ENCODE results near the gene TBX18. TPM values are rescaled to one million over a fixed set of nuclear protein-coding genes. Genes with fewer than 3 reads are reported as not detected.

TBX18 gene
- total RNA-seq, 1 experiment from 2014 or later: 14.4 TPM

DNA sequence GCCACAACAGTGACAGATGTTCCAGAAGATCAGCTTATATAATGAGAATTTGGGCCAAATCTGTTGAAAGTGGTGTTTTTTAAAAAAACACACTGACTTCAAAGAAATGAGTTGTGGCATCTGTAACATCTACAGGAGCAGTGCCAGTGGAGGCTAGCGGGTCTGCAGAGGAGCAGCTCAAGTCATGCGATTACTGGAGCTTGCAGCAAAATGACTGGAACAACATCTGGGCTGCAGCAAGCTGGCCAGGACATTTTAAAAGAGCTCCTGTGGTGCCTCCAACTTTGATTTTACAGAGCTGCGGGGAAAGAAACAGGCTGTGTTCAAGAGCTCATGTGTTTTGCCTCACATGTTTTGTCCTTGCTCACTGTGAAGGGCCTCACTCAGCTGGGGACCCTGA is 57.2 kb downstream of the TBX18 start:
- no peaks in the 10 kb centered on the region for H3K36me3 ChIP-seq (ENCODE audit: control insufficient read depth in 1 of 2, insufficient read depth in 2 of 2, low read length in 2 of 2)
- ChIA-PET POLR2A (no interaction called here), RAD21 (ENCODE audit: low non-redundant PET in 1 of 2, low total read pairs in 2 of 2, uncharacterized antibody in 2 of 2, unreplicated experiment in 2 of 2) (no interaction called here), CTCF (no interaction called here)
- H3K4me1 ChIP-seq (ENCODE audit: control insufficient read depth in 1 of 2, insufficient read depth in 2 of 2, low read length in 2 of 2): no peaks in the 10 kb centered on the region
- no peak for TF ChIP-seq EZH2 (IDR thresholded peaks at IDR 0.05)
- TF ChIP-seq FOSL1 (IDR thresholded peaks at IDR 0.05; ENCODE audit: low read depth): no peak
- TF ChIP-seq EZH2phosphoT487 (IDR thresholded peaks at IDR 0.05; ENCODE audit: borderline replicate concordance): no peak
- TF ChIP-seq SRF (IDR thresholded peaks at IDR 0.05; ENCODE audit: low read depth): no peak
- no peak for TF ChIP-seq RAD21 (IDR thresholded peaks at IDR 0.05; ENCODE audit: low read depth)
- no peak for TF ChIP-seq ELF1 (IDR thresholded peaks at IDR 0.05; ENCODE audit: borderline replicate concordance, low read depth)
- TF ChIP-seq, protein P1, sequence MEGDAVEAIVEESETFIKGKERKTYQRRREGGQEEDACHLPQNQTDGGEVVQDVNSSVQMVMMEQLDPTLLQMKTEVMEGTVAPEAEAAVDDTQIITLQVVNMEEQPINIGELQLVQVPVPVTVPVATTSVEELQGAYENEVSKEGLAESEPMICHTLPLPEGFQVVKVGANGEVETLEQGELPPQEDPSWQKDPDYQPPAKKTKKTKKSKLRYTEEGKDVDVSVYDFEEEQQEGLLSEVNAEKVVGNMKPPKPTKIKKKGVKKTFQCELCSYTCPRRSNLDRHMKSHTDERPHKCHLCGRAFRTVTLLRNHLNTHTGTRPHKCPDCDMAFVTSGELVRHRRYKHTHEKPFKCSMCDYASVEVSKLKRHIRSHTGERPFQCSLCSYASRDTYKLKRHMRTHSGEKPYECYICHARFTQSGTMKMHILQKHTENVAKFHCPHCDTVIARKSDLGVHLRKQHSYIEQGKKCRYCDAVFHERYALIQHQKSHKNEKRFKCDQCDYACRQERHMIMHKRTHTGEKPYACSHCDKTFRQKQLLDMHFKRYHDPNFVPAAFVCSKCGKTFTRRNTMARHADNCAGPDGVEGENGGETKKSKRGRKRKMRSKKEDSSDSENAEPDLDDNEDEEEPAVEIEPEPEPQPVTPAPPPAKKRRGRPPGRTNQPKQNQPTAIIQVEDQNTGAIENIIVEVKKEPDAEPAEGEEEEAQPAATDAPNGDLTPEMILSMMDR (IDR thresholded peaks at IDR 0.05 in 2 of 3, conservative IDR thresholded peaks at IDR 0.05 in 1 of 3; ENCODE audit: borderline replicate concordance in 1 of 3, insufficient read depth in 1 of 3, low read depth in 2 of 3, low read length in 2 of 3): no peak
- TF ChIP-seq CEBPB (IDR thresholded peaks at IDR 0.05; ENCODE audit: low read depth): no peak
- no peak for TF ChIP-seq CBX3 (IDR thresholded peaks at IDR 0.05; ENCODE audit: low read depth)
- TF ChIP-seq ZNF274 (IDR thresholded peaks at IDR 0.05; ENCODE audit: low read depth, low read length): no peak
- TF ChIP-seq JUND (IDR thresholded peaks at IDR 0.05): no peak
- TF ChIP-seq, protein P2, sequence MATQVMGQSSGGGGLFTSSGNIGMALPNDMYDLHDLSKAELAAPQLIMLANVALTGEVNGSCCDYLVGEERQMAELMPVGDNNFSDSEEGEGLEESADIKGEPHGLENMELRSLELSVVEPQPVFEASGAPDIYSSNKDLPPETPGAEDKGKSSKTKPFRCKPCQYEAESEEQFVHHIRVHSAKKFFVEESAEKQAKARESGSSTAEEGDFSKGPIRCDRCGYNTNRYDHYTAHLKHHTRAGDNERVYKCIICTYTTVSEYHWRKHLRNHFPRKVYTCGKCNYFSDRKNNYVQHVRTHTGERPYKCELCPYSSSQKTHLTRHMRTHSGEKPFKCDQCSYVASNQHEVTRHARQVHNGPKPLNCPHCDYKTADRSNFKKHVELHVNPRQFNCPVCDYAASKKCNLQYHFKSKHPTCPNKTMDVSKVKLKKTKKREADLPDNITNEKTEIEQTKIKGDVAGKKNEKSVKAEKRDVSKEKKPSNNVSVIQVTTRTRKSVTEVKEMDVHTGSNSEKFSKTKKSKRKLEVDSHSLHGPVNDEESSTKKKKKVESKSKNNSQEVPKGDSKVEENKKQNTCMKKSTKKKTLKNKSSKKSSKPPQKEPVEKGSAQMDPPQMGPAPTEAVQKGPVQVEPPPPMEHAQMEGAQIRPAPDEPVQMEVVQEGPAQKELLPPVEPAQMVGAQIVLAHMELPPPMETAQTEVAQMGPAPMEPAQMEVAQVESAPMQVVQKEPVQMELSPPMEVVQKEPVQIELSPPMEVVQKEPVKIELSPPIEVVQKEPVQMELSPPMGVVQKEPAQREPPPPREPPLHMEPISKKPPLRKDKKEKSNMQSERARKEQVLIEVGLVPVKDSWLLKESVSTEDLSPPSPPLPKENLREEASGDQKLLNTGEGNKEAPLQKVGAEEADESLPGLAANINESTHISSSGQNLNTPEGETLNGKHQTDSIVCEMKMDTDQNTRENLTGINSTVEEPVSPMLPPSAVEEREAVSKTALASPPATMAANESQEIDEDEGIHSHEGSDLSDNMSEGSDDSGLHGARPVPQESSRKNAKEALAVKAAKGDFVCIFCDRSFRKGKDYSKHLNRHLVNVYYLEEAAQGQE (IDR thresholded peaks at IDR 0.05; ENCODE audit: low read depth): no peak
- no peak for TF ChIP-seq POLR2AphosphoS5 (IDR thresholded peaks at IDR 0.05; ENCODE audit: low read depth, low read length)
- TF ChIP-seq YY1 (IDR thresholded peaks at IDR 0.05; ENCODE audit: extremely low read depth, insufficient replicate concordance, low read depth, low read length): no peak
- TF ChIP-seq, protein P3, sequence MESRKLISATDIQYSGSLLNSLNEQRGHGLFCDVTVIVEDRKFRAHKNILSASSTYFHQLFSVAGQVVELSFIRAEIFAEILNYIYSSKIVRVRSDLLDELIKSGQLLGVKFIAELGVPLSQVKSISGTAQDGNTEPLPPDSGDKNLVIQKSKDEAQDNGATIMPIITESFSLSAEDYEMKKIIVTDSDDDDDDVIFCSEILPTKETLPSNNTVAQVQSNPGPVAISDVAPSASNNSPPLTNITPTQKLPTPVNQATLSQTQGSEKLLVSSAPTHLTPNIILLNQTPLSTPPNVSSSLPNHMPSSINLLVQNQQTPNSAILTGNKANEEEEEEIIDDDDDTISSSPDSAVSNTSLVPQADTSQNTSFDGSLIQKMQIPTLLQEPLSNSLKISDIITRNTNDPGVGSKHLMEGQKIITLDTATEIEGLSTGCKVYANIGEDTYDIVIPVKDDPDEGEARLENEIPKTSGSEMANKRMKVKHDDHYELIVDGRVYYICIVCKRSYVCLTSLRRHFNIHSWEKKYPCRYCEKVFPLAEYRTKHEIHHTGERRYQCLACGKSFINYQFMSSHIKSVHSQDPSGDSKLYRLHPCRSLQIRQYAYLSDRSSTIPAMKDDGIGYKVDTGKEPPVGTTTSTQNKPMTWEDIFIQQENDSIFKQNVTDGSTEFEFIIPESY (IDR thresholded peaks at IDR 0.05; ENCODE audit: extremely low read depth, insufficient replicate concordance, low read length): no peak
- no peak for TF ChIP-seq SIN3A (IDR thresholded peaks at IDR 0.05; ENCODE audit: low read depth)
- TF ChIP-seq, protein P4, sequence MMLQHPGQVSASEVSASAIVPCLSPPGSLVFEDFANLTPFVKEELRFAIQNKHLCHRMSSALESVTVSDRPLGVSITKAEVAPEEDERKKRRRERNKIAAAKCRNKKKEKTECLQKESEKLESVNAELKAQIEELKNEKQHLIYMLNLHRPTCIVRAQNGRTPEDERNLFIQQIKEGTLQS (IDR thresholded peaks at IDR 0.05): no peak
- TF ChIP-seq EGR1 (IDR thresholded peaks at IDR 0.05; ENCODE audit: low read depth): no peak
- no peak overlapping the region for H3K4me2 ChIP-seq (ENCODE audit: low read length)
- no peak overlapping the region for H3K9ac ChIP-seq (ENCODE audit: low read length)
- H3K79me2 ChIP-seq (ENCODE audit: insufficient read depth, low read length): no peaks in the 10 kb centered on the region
- H3K27ac ChIP-seq (ENCODE audit: low read depth, low read length): no peak overlapping the region
- no peak for ATAC-seq
- H4K20me1 ChIP-seq (ENCODE audit: insufficient read depth): no peaks in the 10 kb centered on the region
- H2AFZ ChIP-seq (ENCODE audit: low read depth, low read length, poor library complexity, severe bottlenecking): no peak overlapping the region
- no peaks in the 10 kb centered on the region for H3K27me3 ChIP-seq (ENCODE audit: insufficient read depth, low read length)
- no peak for DNase-seq (ENCODE audit: low read depth, low spot score)
- BruUV-seq (replicated peaks): no TSS peak
- no peak overlapping the region for H3K4me3 ChIP-seq (replicated peaks in 1 of 2; ENCODE audit: low read depth in 1 of 2, low read length in 2 of 2)
- no peaks in the 10 kb centered on the region for H3K9me2 ChIP-seq (ENCODE audit: insufficient read depth)
- intact Hi-C loops (cut with micrococcal nuclease): no loop called here
- H3K9me3 ChIP-seq (ENCODE audit: control insufficient read depth in 1 of 2, insufficient read depth in 1 of 2, low read depth in 1 of 2, low read length in 2 of 2): no peaks in the 10 kb centered on the region

All from HCT116 (cell line).